WTC11 (cell line): ENCODE measurements around the gene DLG5.

Experiments used
- CTCF ChIP-seq: fragments of 200-600 bp; IDR thresholded peaks from 2 replicates; pipeline ENCODE4 v1.8.0; 2022; ENCODE audit warnings: antibody characterized with exemption
- FOXJ3 ChIP-seq: sonication (generic); formaldehyde crosslinking; IDR thresholded peaks from 2 replicates; pipeline ENCODE4 v1.9.0; 2021; ENCODE audit warnings: missing genetic modification reagents, mild to moderate bottlenecking, borderline replicate concordance
- MAX ChIP-seq: sonication (generic); formaldehyde crosslinking; IDR thresholded peaks from 2 replicates; pipeline ENCODE4 v1.8.0; 2022; ENCODE audit warnings: mild to moderate bottlenecking, missing genetic modification reagents
- PREB ChIP-seq: sonication (generic); formaldehyde crosslinking; IDR thresholded peaks from 2 replicates; pipeline ENCODE4 v1.8.1; 2022; ENCODE audit warnings: mild to moderate bottlenecking, missing genetic modification reagents, moderate library complexity, borderline replicate concordance
- PRRX2 ChIP-seq: fragments of 250-450 bp; sonication (Bioruptor Pico); IDR thresholded peaks from 2 replicates; pipeline ENCODE4 v1.8.0; 2021; ENCODE audit warnings: mild to moderate bottlenecking
- USF1 ChIP-seq: sonication (generic); formaldehyde crosslinking; IDR thresholded peaks from 2 replicates; pipeline ENCODE4 v1.8.0; 2022; ENCODE audit warnings: mild to moderate bottlenecking, missing genetic modification reagents
- ZNF416 ChIP-seq: fragments of 250-450 bp; sonication (Bioruptor Pico); IDR thresholded peaks from 2 replicates; pipeline ENCODE4 v1.9.0; 2021; ENCODE audit warnings: mild to moderate bottlenecking, inconsistent platforms

GRCh38 chr10:77840636-77841035 lies 85.9 kb downstream of the DLG5 start:
- TF ChIP-seq CTCF, result no peak
- TF ChIP-seq USF1 (CRISPR knock-in tag), result no peak
- TF ChIP-seq PRRX2 (CRISPR knock-in tag), result no peak
- no peak for TF ChIP-seq FOXJ3 (CRISPR knock-in tag)
- no peak for TF ChIP-seq MAX (CRISPR knock-in tag)
- no peak for TF ChIP-seq ZNF416 (CRISPR knock-in tag)
- TF ChIP-seq PREB (CRISPR knock-in tag), result no peak
